ENCODE results near the gene GRIK4. TPM values are rescaled to one million over a fixed set of nuclear protein-coding genes. Genes with fewer than 3 reads are reported as not detected.

The GRIK4 gene
- total RNA-seq, 1 donor from 2014 or later = 0.52 TPM

- peaks cover 0 to 3% (median 0%) of the 10 kb centered on the region in 3 donors for H3K27me3 ChIP-seq (ENCODE audit: control insufficient read depth in 3 of 3, insufficient read depth in 3 of 3, low read length in 3 of 3)
- H3K4me1 ChIP-seq (ENCODE audit: control insufficient read depth in 3 of 3, insufficient read depth in 3 of 3, low read length in 3 of 3) = peaks cover 2 to 3% (median 2%) of the 10 kb centered on the region in 3 donors
- H3K9ac ChIP-seq (ENCODE audit: low read depth in 1 of 3, low read length in 3 of 3) = peak overlapping the region; percentile 27 to 64 (median 33)
- H3K9me3 ChIP-seq (ENCODE audit: control insufficient read depth in 3 of 3, low read length in 3 of 3) = no peaks in the 10 kb centered on the region
- no peak overlapping the region for H3K27ac ChIP-seq (ENCODE audit: low read depth, low read length)
- H3K36me3 ChIP-seq (ENCODE audit: control insufficient read depth in 3 of 3, insufficient read depth in 3 of 3, low read length in 3 of 3) = no peaks in the 10 kb centered on the region
- H3K4me3 ChIP-seq (ENCODE audit: low read length in 3 of 3) = peak overlapping the region; percentile 54 to 60 (median 58)
Measured at GRCh38 chr11:120985718-120986569, 474.4 kb downstream of the GRIK4 start.

- H3K9me3 ChIP-seq (ENCODE audit: control insufficient read depth in 3 of 3, low read length in 3 of 3) = no peaks in the 10 kb centered on the region
- no peak overlapping the region for H3K4me3 ChIP-seq (ENCODE audit: low read length in 3 of 3)
- no peaks in the 10 kb centered on the region for H3K36me3 ChIP-seq (ENCODE audit: control insufficient read depth in 3 of 3, insufficient read depth in 3 of 3, low read length in 3 of 3)
- H3K9ac ChIP-seq (ENCODE audit: low read depth in 1 of 3, low read length in 3 of 3) = no peak overlapping the region
- peaks cover 2 to 3% (median 2%) of the 10 kb centered on the region in 3 donors for H3K4me1 ChIP-seq (ENCODE audit: control insufficient read depth in 3 of 3, insufficient read depth in 3 of 3, low read length in 3 of 3)
- H3K27me3 ChIP-seq (ENCODE audit: control insufficient read depth in 3 of 3, insufficient read depth in 3 of 3, low read length in 3 of 3) = no peaks in the 10 kb centered on the region
- no peak overlapping the region for H3K27ac ChIP-seq (ENCODE audit: low read depth, low read length)
Measured at GRCh38 chr11:120988603-120989002, 477.1 kb downstream of the GRIK4 start.

- Histone ChIP-seq H3K9me3 (ENCODE audit: control insufficient read depth in 3 of 3, low read length in 3 of 3) (no peaks in the 10 kb centered on the region), H3K27ac (ENCODE audit: low read depth, low read length) (no peak overlapping the region), H3K27me3 (ENCODE audit: control insufficient read depth in 3 of 3, insufficient read depth in 3 of 3, low read length in 3 of 3) (peaks cover 0 to under 1% (median 0%) of the 10 kb centered on the region in 3 donors), H3K4me1 (ENCODE audit: control insufficient read depth in 3 of 3, insufficient read depth in 3 of 3, low read length in 3 of 3) (no peaks in the 10 kb centered on the region), H3K9ac (ENCODE audit: low read depth in 1 of 3, low read length in 3 of 3) (no peak overlapping the region), H3K4me3 (ENCODE audit: low read length in 3 of 3) (no peak overlapping the region), H3K36me3 (ENCODE audit: control insufficient read depth in 3 of 3, insufficient read depth in 3 of 3, low read length in 3 of 3) (no peaks in the 10 kb centered on the region)
Measured at GRCh38 chr11:120991830-120992686, 480.5 kb downstream of the GRIK4 start.

GRCh38 chr11:120994091-120994859, 482.7 kb downstream of the GRIK4 start:
- no peak overlapping the region for H3K9ac ChIP-seq (ENCODE audit: low read depth in 1 of 3, low read length in 3 of 3)
- H3K4me3 ChIP-seq (ENCODE audit: low read length in 3 of 3) = no peak overlapping the region
- no peak overlapping the region for H3K27ac ChIP-seq (ENCODE audit: low read depth, low read length)
- peaks cover 0 to 5% (median 0%) of the 10 kb centered on the region in 3 donors for H3K27me3 ChIP-seq (ENCODE audit: control insufficient read depth in 3 of 3, insufficient read depth in 3 of 3, low read length in 3 of 3)
- H3K4me1 ChIP-seq (ENCODE audit: control insufficient read depth in 3 of 3, insufficient read depth in 3 of 3, low read length in 3 of 3) = no peaks in the 10 kb centered on the region
- no peaks in the 10 kb centered on the region for H3K36me3 ChIP-seq (ENCODE audit: control insufficient read depth in 3 of 3, insufficient read depth in 3 of 3, low read length in 3 of 3)
- H3K9me3 ChIP-seq (ENCODE audit: control insufficient read depth in 3 of 3, low read length in 3 of 3) = no peaks in the 10 kb centered on the region

GRCh38 chr11:120995184-120995583, 483.6 kb downstream of the GRIK4 start:
- peaks cover 0 to 5% (median 0%) of the 10 kb centered on the region in 3 donors for H3K27me3 ChIP-seq (ENCODE audit: control insufficient read depth in 3 of 3, insufficient read depth in 3 of 3, low read length in 3 of 3)

GRCh38 chr11:120996973-120997372, 485.4 kb downstream of the GRIK4 start:
- Histone ChIP-seq H3K27ac (ENCODE audit: low read depth, low read length) (no peak overlapping the region), H3K4me1 (ENCODE audit: control insufficient read depth in 3 of 3, insufficient read depth in 3 of 3, low read length in 3 of 3) (no peaks in the 10 kb centered on the region), H3K4me3 (ENCODE audit: low read length in 3 of 3) (no peak overlapping the region), H3K36me3 (ENCODE audit: control insufficient read depth in 3 of 3, insufficient read depth in 3 of 3, low read length in 3 of 3) (no peaks in the 10 kb centered on the region), H3K9ac (ENCODE audit: low read depth in 1 of 3, low read length in 3 of 3) (no peak overlapping the region), H3K9me3 (ENCODE audit: control insufficient read depth in 3 of 3, low read length in 3 of 3) (no peaks in the 10 kb centered on the region), H3K27me3 (ENCODE audit: control insufficient read depth in 3 of 3, insufficient read depth in 3 of 3, low read length in 3 of 3) (peaks cover 0 to 5% (median 0%) of the 10 kb centered on the region in 3 donors)

More at GRCh38 chr11:120995184-120995583, 483.6 kb downstream of the GRIK4 start:
- H3K4me1 ChIP-seq (ENCODE audit: control insufficient read depth in 3 of 3, insufficient read depth in 3 of 3, low read length in 3 of 3) = no peaks in the 10 kb centered on the region
- no peak overlapping the region for H3K4me3 ChIP-seq (ENCODE audit: low read length in 3 of 3)
- no peak overlapping the region for H3K9ac ChIP-seq (ENCODE audit: low read depth in 1 of 3, low read length in 3 of 3)
- no peak overlapping the region for H3K27ac ChIP-seq (ENCODE audit: low read depth, low read length)
- H3K36me3 ChIP-seq (ENCODE audit: control insufficient read depth in 3 of 3, insufficient read depth in 3 of 3, low read length in 3 of 3) = no peaks in the 10 kb centered on the region
- H3K9me3 ChIP-seq (ENCODE audit: control insufficient read depth in 3 of 3, low read length in 3 of 3) = no peaks in the 10 kb centered on the region

GRCh38 chr11:120998581-120998980, 487.0 kb downstream of the GRIK4 start:
- no peak overlapping the region for H3K9ac ChIP-seq (ENCODE audit: low read depth in 1 of 3, low read length in 3 of 3)
- peaks cover 0 to 5% (median 0%) of the 10 kb centered on the region in 3 donors for H3K27me3 ChIP-seq (ENCODE audit: control insufficient read depth in 3 of 3, insufficient read depth in 3 of 3, low read length in 3 of 3)
- H3K36me3 ChIP-seq (ENCODE audit: control insufficient read depth in 3 of 3, insufficient read depth in 3 of 3, low read length in 3 of 3) = no peaks in the 10 kb centered on the region
- no peak overlapping the region for H3K27ac ChIP-seq (ENCODE audit: low read depth, low read length)
- no peaks in the 10 kb centered on the region for H3K4me1 ChIP-seq (ENCODE audit: control insufficient read depth in 3 of 3, insufficient read depth in 3 of 3, low read length in 3 of 3)
- no peak overlapping the region for H3K4me3 ChIP-seq (ENCODE audit: low read length in 3 of 3)
- no peaks in the 10 kb centered on the region for H3K9me3 ChIP-seq (ENCODE audit: control insufficient read depth in 3 of 3, low read length in 3 of 3)

- Histone ChIP-seq H3K9me3 (ENCODE audit: control insufficient read depth in 3 of 3, low read length in 3 of 3) (no peaks in the 10 kb centered on the region), H3K27me3 (ENCODE audit: control insufficient read depth in 3 of 3, insufficient read depth in 3 of 3, low read length in 3 of 3) (peaks cover 0 to 3% (median 0%) of the 10 kb centered on the region in 3 donors), H3K27ac (ENCODE audit: low read depth, low read length) (no peak overlapping the region), H3K9ac (ENCODE audit: low read depth in 1 of 3, low read length in 3 of 3) (no peak overlapping the region), H3K4me1 (ENCODE audit: control insufficient read depth in 3 of 3, insufficient read depth in 3 of 3, low read length in 3 of 3) (no peaks in the 10 kb centered on the region), H3K36me3 (ENCODE audit: control insufficient read depth in 3 of 3, insufficient read depth in 3 of 3, low read length in 3 of 3) (no peaks in the 10 kb centered on the region), H3K4me3 (ENCODE audit: low read length in 3 of 3) (no peak overlapping the region)
Measured at GRCh38 chr11:121004206-121004840, 492.8 kb downstream of the GRIK4 start.

GRCh38 chr11:121006922-121007321, 495.4 kb downstream of the GRIK4 start:
- no peaks in the 10 kb centered on the region for H3K9me3 ChIP-seq (ENCODE audit: control insufficient read depth in 3 of 3, low read length in 3 of 3)
- H3K27ac ChIP-seq (ENCODE audit: low read depth, low read length) = no peak overlapping the region
- peaks cover 0 to 3% (median 0%) of the 10 kb centered on the region in 3 donors for H3K27me3 ChIP-seq (ENCODE audit: control insufficient read depth in 3 of 3, insufficient read depth in 3 of 3, low read length in 3 of 3)
- no peak overlapping the region for H3K9ac ChIP-seq (ENCODE audit: low read depth in 1 of 3, low read length in 3 of 3)
- H3K36me3 ChIP-seq (ENCODE audit: control insufficient read depth in 3 of 3, insufficient read depth in 3 of 3, low read length in 3 of 3) = no peaks in the 10 kb centered on the region
- H3K4me1 ChIP-seq (ENCODE audit: control insufficient read depth in 3 of 3, insufficient read depth in 3 of 3, low read length in 3 of 3) = no peaks in the 10 kb centered on the region
- no peak overlapping the region for H3K4me3 ChIP-seq (ENCODE audit: low read length in 3 of 3)

Data from skeletal muscle tissue (tissue), 4 donors.